Measurements from ENCODE around the gene SPTBN2.

DNA sequence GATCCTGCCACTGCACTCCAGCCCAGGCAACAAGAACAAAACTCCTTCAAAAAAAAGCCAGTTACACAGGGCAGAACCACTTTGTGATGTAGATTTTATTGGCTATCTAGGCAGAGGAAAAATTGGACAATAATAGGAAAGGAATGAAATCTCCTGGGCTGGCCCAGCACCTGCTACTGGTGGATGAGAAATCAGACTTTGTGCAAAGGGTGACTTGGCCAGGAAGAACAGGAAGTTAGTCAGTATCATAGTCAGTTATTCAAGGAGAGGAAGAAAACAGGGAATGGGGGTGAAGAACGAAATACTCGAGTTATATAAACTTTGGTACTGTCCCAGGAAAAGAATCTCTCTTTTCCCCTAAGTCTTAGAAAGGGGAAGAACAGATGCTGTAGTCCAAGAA is 11.0 kb upstream of the SPTBN2 start:
- no peak for TF ChIP-seq POLR2A (IDR thresholded peaks at IDR 0.05; ENCODE audit: low read depth, low read length)
- TF ChIP-seq TAF1 (IDR thresholded peaks at IDR 0.05; ENCODE audit: borderline replicate concordance, low read depth, low read length), result no peak
